ENCODE measurements around the gene FERMT2.

DNA sequence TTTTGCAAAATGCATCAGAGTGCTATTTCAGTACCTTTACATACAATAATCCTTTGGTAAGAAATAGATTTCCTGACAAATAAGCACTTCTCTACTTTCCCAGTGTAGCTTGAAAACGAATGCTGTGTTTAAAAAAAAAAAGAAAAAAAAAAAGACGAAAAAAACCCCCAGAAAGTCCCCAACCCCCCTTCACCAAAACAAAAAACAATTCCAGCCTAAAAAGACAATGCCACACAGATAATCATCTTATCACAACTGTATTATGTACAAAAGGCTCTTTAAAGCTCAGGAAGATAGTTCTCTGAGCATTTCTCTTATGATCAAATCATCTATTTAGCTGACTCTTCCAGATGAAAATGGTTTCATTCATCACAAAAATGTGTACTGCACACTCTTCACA lies 1.6 kb downstream of the FERMT2 start:
- TF ChIP-seq POLR2A (IDR thresholded peaks at IDR 0.05) (no peak), CTCF (IDR thresholded peaks at IDR 0.05) (no peak)

Measured in uterus (tissue), 2 donors.